ENCODE measurements around the gene YEATS2.
"Not testable (repeated sequence)": the region's sequence is repeated elsewhere in the genome, so short reads cannot be mapped to it uniquely, and the experiment has no call there.

YEATS2 gene

GRCh38 chr3:183697610-183698317 lies at the start of gene YEATS2:
TSS of gene YEATS2 (plus strand) at chr3:183697797. CDS start at chr3:183715163, 17,366 bp downstream.
- DNase-seq (ENCODE audit: low read depth): no peak

- peak; percentile 61 for DNase-seq (ENCODE audit: low read depth)
These were observed 47.0 kb upstream of the YEATS2 start for GRCh38 chr3:183650554-183650953.

GRCh38 chr3:183653209-183654064 lies 44.2 kb upstream of the YEATS2 start:
- DNase-seq (ENCODE audit: low read depth): no peak

- DNase-seq (ENCODE audit: low read depth): no peak
These were observed 42.9 kb upstream of the YEATS2 start for GRCh38 chr3:183654727-183655126.

- DNase-seq (ENCODE audit: low read depth): no peak
These were observed 35.5 kb upstream of the YEATS2 start for GRCh38 chr3:183662099-183662498.

- DNase-seq (ENCODE audit: low read depth): peak; percentile 87
These were observed 32.6 kb upstream of the YEATS2 start for GRCh38 chr3:183664913-183665381.

- DNase-seq (ENCODE audit: low read depth): no peak
These were observed 17.5 kb upstream of the YEATS2 start for GRCh38 chr3:183680061-183680460.

- no peak for DNase-seq (ENCODE audit: low read depth)
These were observed 9.9 kb upstream of the YEATS2 start for GRCh38 chr3:183687705-183688104.

- DNase-seq (ENCODE audit: low read depth): no peak
These were observed 8.7 kb upstream of the YEATS2 start for GRCh38 chr3:183688874-183689273.

- DNase-seq (ENCODE audit: low read depth): not testable (repeated sequence)
These were observed 8.0 kb upstream of the YEATS2 start for GRCh38 chr3:183689621-183690020.

GRCh38 chr3:183690402-183690995 lies 7.1 kb upstream of the YEATS2 start:
- no peak for DNase-seq (ENCODE audit: low read depth)

- DNase-seq (ENCODE audit: low read depth): no peak
These were observed 5.2 kb upstream of the YEATS2 start for GRCh38 chr3:183692436-183692835.

- no peak for DNase-seq (ENCODE audit: low read depth)
These were observed 1.8 kb upstream of the YEATS2 start for GRCh38 chr3:183695569-183696364.

- no peak for DNase-seq (ENCODE audit: low read depth)
These were observed 431 bp upstream of the YEATS2 start for GRCh38 chr3:183697123-183697609.

GRCh38 chr3:183698318-183698751 lies 738 bp downstream of the YEATS2 start:
- no peak for DNase-seq (ENCODE audit: low read depth)

- DNase-seq (ENCODE audit: low read depth): no peak
These were observed 1.2 kb downstream of the YEATS2 start for GRCh38 chr3:183698756-183699155.

GRCh38 chr3:183699238-183699947 lies 1.8 kb downstream of the YEATS2 start:
- no peak for DNase-seq (ENCODE audit: low read depth)

GRCh38 chr3:183701744-183702143 lies 4.1 kb downstream of the YEATS2 start:
- no peak for DNase-seq (ENCODE audit: low read depth)

- DNase-seq (ENCODE audit: low read depth): not testable (repeated sequence)
These were observed 6.3 kb downstream of the YEATS2 start for GRCh38 chr3:183703892-183704291.

GRCh38 chr3:183710231-183710630 lies 12.6 kb downstream of the YEATS2 start:
- DNase-seq (ENCODE audit: low read depth): no peak

GRCh38 chr3:183711516-183711915 lies 13.9 kb downstream of the YEATS2 start:
- no peak for DNase-seq (ENCODE audit: low read depth)
